ENCODE data around the gene KLHDC10.
A peak's percentile ranks its signal among the peaks of the same experiment; 100 is the strongest.
"Not testable (repeated sequence)": the region's sequence is repeated elsewhere in the genome, so short reads cannot be mapped to it uniquely, and the experiment has no call there.

KLHDC10 gene

GRCh38 chr7:130064580-130064926 is 5.8 kb upstream of the KLHDC10 start:
- H3K4me1 ChIP-seq (ENCODE audit: insufficient read depth, low read length); H3K9me3 ChIP-seq (ENCODE audit: control insufficient read depth, insufficient read depth, low read length); H3K9ac ChIP-seq (ENCODE audit: low read depth, low read length); H3K36me3 ChIP-seq (ENCODE audit: insufficient read depth, low read length): not testable (repeated sequence)

- H3K9ac ChIP-seq (ENCODE audit: low read depth, low read length): no peak overlapping the region
- H3K9me3 ChIP-seq (ENCODE audit: control insufficient read depth, insufficient read depth, low read length): no peaks in the 10 kb centered on the region
- no peaks in the 10 kb centered on the region for H3K36me3 ChIP-seq (ENCODE audit: insufficient read depth, low read length)
- no peaks in the 10 kb centered on the region for H3K4me1 ChIP-seq (ENCODE audit: insufficient read depth, low read length)
These were observed 4.7 kb upstream of the KLHDC10 start for GRCh38 chr7:130065500-130066152.

- no peaks in the 10 kb centered on the region for H3K4me1 ChIP-seq (ENCODE audit: insufficient read depth, low read length)
- no peaks in the 10 kb centered on the region for H3K36me3 ChIP-seq (ENCODE audit: insufficient read depth, low read length)
- H3K9me3 ChIP-seq (ENCODE audit: control insufficient read depth, insufficient read depth, low read length): no peaks in the 10 kb centered on the region
- H3K9ac ChIP-seq (ENCODE audit: low read depth, low read length): peak overlapping the region; percentile 94
These were observed 956 bp upstream of the KLHDC10 start for GRCh38 chr7:130069179-130069977.

GRCh38 chr7:130070861-130071622 is 708 bp downstream of the KLHDC10 start:
- peak overlapping the region; percentile 94 for H3K9ac ChIP-seq (ENCODE audit: low read depth, low read length)
- no peaks in the 10 kb centered on the region for H3K36me3 ChIP-seq (ENCODE audit: insufficient read depth, low read length)
- H3K9me3 ChIP-seq (ENCODE audit: control insufficient read depth, insufficient read depth, low read length): no peaks in the 10 kb centered on the region
- no peaks in the 10 kb centered on the region for H3K4me1 ChIP-seq (ENCODE audit: insufficient read depth, low read length)

GRCh38 chr7:130071701-130072622 is 1.6 kb downstream of the KLHDC10 start:
- peak overlapping the region; percentile 94; the same call in 1 of the 2 replicates for H3K9ac ChIP-seq (ENCODE audit: low read depth, low read length)
- H3K4me1 ChIP-seq (ENCODE audit: insufficient read depth, low read length): no peaks in the 10 kb centered on the region
- no peaks in the 10 kb centered on the region for H3K9me3 ChIP-seq (ENCODE audit: control insufficient read depth, insufficient read depth, low read length)
- H3K36me3 ChIP-seq (ENCODE audit: insufficient read depth, low read length): no peaks in the 10 kb centered on the region

GRCh38 chr7:130079846-130080394 is 9.6 kb downstream of the KLHDC10 start:
- H3K4me1 ChIP-seq (ENCODE audit: insufficient read depth, low read length): no peaks in the 10 kb centered on the region
- no peaks in the 10 kb centered on the region for H3K9me3 ChIP-seq (ENCODE audit: control insufficient read depth, insufficient read depth, low read length)
- H3K36me3 ChIP-seq (ENCODE audit: insufficient read depth, low read length): no peaks in the 10 kb centered on the region
- H3K9ac ChIP-seq (ENCODE audit: low read depth, low read length): no peak overlapping the region

- not testable (repeated sequence) for H3K36me3 ChIP-seq (ENCODE audit: insufficient read depth, low read length); H3K4me1 ChIP-seq (ENCODE audit: insufficient read depth, low read length); H3K9ac ChIP-seq (ENCODE audit: low read depth, low read length); H3K9me3 ChIP-seq (ENCODE audit: control insufficient read depth, insufficient read depth, low read length)
These were observed 13.2 kb downstream of the KLHDC10 start for GRCh38 chr7:130083497-130083896.

GRCh38 chr7:130084037-130084875 is 13.9 kb downstream of the KLHDC10 start:
- Histone ChIP-seq H3K36me3 (ENCODE audit: insufficient read depth, low read length) (no peaks in the 10 kb centered on the region), H3K4me1 (ENCODE audit: insufficient read depth, low read length) (no peaks in the 10 kb centered on the region), H3K9ac (ENCODE audit: low read depth, low read length) (no peak overlapping the region), H3K9me3 (ENCODE audit: control insufficient read depth, insufficient read depth, low read length) (no peaks in the 10 kb centered on the region)

GRCh38 chr7:130085235-130085634 is 14.9 kb downstream of the KLHDC10 start:
- not testable (repeated sequence) for H3K4me1 ChIP-seq (ENCODE audit: insufficient read depth, low read length); H3K9ac ChIP-seq (ENCODE audit: low read depth, low read length); H3K36me3 ChIP-seq (ENCODE audit: insufficient read depth, low read length); H3K9me3 ChIP-seq (ENCODE audit: control insufficient read depth, insufficient read depth, low read length)

- Histone ChIP-seq H3K4me1 (ENCODE audit: insufficient read depth, low read length) (no peaks in the 10 kb centered on the region), H3K9me3 (ENCODE audit: control insufficient read depth, insufficient read depth, low read length) (no peaks in the 10 kb centered on the region), H3K9ac (ENCODE audit: low read depth, low read length) (no peak overlapping the region), H3K36me3 (ENCODE audit: insufficient read depth, low read length) (no peaks in the 10 kb centered on the region)
These were observed 16.6 kb downstream of the KLHDC10 start for GRCh38 chr7:130086938-130087337.

- H3K9ac ChIP-seq (ENCODE audit: low read depth, low read length): no peak overlapping the region
- no peaks in the 10 kb centered on the region for H3K9me3 ChIP-seq (ENCODE audit: control insufficient read depth, insufficient read depth, low read length)
- H3K36me3 ChIP-seq (ENCODE audit: insufficient read depth, low read length): no peaks in the 10 kb centered on the region
- no peaks in the 10 kb centered on the region for H3K4me1 ChIP-seq (ENCODE audit: insufficient read depth, low read length)
These were observed 17.0 kb downstream of the KLHDC10 start for GRCh38 chr7:130087364-130087763.

GRCh38 chr7:130090745-130091532 is 20.6 kb downstream of the KLHDC10 start:
- Histone ChIP-seq H3K9ac (ENCODE audit: low read depth, low read length) (no peak overlapping the region), H3K36me3 (ENCODE audit: insufficient read depth, low read length) (no peaks in the 10 kb centered on the region), H3K9me3 (ENCODE audit: control insufficient read depth, insufficient read depth, low read length) (no peaks in the 10 kb centered on the region), H3K4me1 (ENCODE audit: insufficient read depth, low read length) (no peaks in the 10 kb centered on the region)

Measured in ES-I3 (cell line).